SJSA1 (cell line): ENCODE results near the gene CEACAM6. TPM values are rescaled to one million over a fixed set of nuclear protein-coding genes. Genes with fewer than 3 reads are reported as not detected.

ENCODE experiments used
- DNase-seq, 2 experiments: peaks; one replicate each; pipeline ENCODE4 v3.0.0-alpha.2; 2015 to 2020; ENCODE audit warnings: low spot score in 2 of 2, low read depth in 1 of 2
- H3K27ac ChIP-seq: fragments of 250-450 bp; sonication (Bioruptor Pico); 2 replicates; pipeline ENCODE4 v1.5.1; 2020; ENCODE audit warnings: mild to moderate bottlenecking, moderate library complexity
- H3K27me3 ChIP-seq: fragments of 250-450 bp; sonication (Bioruptor Pico); replicated peaks from 2 replicates; pipeline ENCODE4 v1.5.1; 2020; ENCODE audit warnings: mild to moderate bottlenecking, moderate library complexity
- H3K36me3 ChIP-seq: fragments of 250-450 bp; sonication (Bioruptor Pico); 2 replicates; pipeline ENCODE4 v1.5.1; 2020; ENCODE audit warnings: mild to moderate bottlenecking
- H3K4me1 ChIP-seq: fragments of 250-450 bp; sonication (Bioruptor Pico); replicated peaks from 2 replicates; pipeline ENCODE4 v1.6.1; 2021; ENCODE audit warnings: mild to moderate bottlenecking
- H3K4me3 ChIP-seq: fragments of 250-450 bp; sonication (Bioruptor Pico); 2 replicates; pipeline ENCODE4 v1.5.1; 2020; ENCODE audit warnings: mild to moderate bottlenecking
- H3K9me3 ChIP-seq: fragments of 250-450 bp; sonication (Bioruptor Pico); replicated peaks from 2 replicates; pipeline ENCODE4 v1.5.1; 2020; ENCODE audit warnings: mild to moderate bottlenecking
- total RNA-seq: library from RNA; depleted of rRNA; stranded (reverse); fragments of >200 nt; shearing (Covaris generic); gene quantifications from 2 replicates; pipeline ENCODE4 v1.2.3, GENCODE V29; 2014

The CEACAM6 gene
- total RNA-seq, 1 experiment from 2014 or later, result not detected

DNA sequence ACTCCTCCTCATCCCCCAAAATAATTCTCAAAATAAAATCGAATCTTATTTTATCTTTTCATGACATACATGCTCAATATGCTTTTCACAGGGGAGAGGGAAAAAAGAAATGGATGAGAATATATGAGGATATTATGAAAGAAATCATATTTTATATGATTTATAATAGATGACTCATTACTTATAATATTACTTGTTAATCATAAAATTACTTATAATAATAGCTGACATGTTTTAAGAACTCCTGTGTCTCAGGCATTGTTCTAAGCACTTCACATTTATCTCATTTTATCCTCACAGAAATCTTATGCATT, 38.0 kb downstream of the CEACAM6 start:
- H3K4me1 ChIP-seq, result no peaks in the 10 kb centered on the region
- peaks cover 27% of the 10 kb centered on the region; the same call in 1 of the 2 replicates for H3K27me3 ChIP-seq
- no peak overlapping the region for H3K27ac ChIP-seq
- DNase-seq, result no peak
- H3K4me3 ChIP-seq, result no peak overlapping the region
- no peaks in the 10 kb centered on the region for H3K9me3 ChIP-seq
- no peaks in the 10 kb centered on the region for H3K36me3 ChIP-seq

GRCh38 chr19:41795031-41795461, 39.7 kb downstream of the CEACAM6 start:
- Histone ChIP-seq H3K36me3 (no peaks in the 10 kb centered on the region), H3K4me1 (no peaks in the 10 kb centered on the region), H3K4me3 (no peak overlapping the region), H3K27me3 (peaks cover 22% of the 10 kb centered on the region; the same call in 1 of the 2 replicates), H3K9me3 (no peaks in the 10 kb centered on the region), H3K27ac (no peak overlapping the region)
- DNase-seq, result peak; percentile 10 to 55

DNA sequence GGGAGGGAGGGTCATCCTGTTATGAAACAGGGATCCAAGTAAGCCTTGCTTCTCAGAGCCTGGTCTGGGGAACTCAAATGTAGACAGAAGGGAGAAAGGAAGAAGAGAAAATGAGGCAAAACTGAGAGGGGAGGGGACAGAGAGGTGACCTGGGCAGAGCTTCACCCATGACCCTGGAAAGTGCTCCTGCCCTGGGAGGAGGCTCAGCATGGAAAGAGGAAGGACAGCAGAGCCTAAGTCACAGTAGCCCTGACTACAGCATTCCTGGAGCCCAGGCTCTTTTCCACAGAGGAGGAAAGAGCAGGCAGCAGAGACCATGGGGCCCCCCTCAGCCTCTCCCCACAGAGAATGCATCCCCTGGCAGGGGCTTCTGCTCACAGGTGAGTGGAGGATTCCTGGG, 41.0 kb downstream of the CEACAM6 start, which contains the start of gene CEACAM3:
Gene CEACAM3, plus strand, starts transcription at position 226 of the 400 bp plus-strand sequence. Its CDS starts 91 bp downstream, at position 317.
- no peak within 1 kb of the TSS for H3K4me3 ChIP-seq
- H3K9me3 ChIP-seq, result no peaks in the 10 kb centered on the region
- H3K27me3 ChIP-seq, result peaks cover 18% of the 10 kb centered on the region; the same call in 1 of the 2 replicates
- no peaks in the 10 kb centered on the region for H3K36me3 ChIP-seq
- no peak within 1 kb of the TSS for H3K27ac ChIP-seq
- H3K4me1 ChIP-seq, result no peaks in the 10 kb centered on the region
- DNase-seq, result no peak

DNA sequence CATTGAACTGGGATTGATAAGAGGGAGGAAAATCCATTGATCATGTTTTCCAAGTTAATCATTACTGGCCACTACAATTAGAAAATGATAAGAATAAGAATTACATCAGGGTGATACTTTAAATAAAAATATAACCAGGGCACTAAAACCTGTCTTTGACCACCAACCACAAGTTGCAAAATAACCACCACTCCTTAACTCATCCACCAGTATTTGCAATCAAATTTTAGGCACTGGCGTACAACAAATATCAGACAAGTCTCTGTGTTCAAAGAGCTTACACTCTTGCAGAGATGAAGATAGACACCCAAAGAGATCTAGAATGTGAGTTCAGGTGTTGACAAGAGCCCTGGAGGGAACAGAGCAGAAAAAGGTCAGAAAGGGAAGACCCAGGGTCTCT, 41.6 kb downstream of the CEACAM6 start:
- H3K27ac ChIP-seq, result no peak overlapping the region
- peaks cover 18% of the 10 kb centered on the region; the same call in 1 of the 2 replicates for H3K27me3 ChIP-seq
- DNase-seq, result no peak
- H3K4me1 ChIP-seq, result no peaks in the 10 kb centered on the region
- no peak overlapping the region for H3K4me3 ChIP-seq
- no peaks in the 10 kb centered on the region for H3K9me3 ChIP-seq
- H3K36me3 ChIP-seq, result no peaks in the 10 kb centered on the region

- H3K4me1 ChIP-seq, result no peaks in the 10 kb centered on the region
- no peak for DNase-seq
- no peak overlapping the region for H3K27ac ChIP-seq
- H3K27me3 ChIP-seq, result 0 out of 2 replicates have a peak, but pooled peaks cover 14% of the 10 kb centered on the region
- no peak overlapping the region for H3K4me3 ChIP-seq
- H3K9me3 ChIP-seq, result no peaks in the 10 kb centered on the region
- H3K36me3 ChIP-seq, result no peaks in the 10 kb centered on the region
Measured at GRCh38 chr19:41799444-41800000, 44.2 kb downstream of the CEACAM6 start.

DNA sequence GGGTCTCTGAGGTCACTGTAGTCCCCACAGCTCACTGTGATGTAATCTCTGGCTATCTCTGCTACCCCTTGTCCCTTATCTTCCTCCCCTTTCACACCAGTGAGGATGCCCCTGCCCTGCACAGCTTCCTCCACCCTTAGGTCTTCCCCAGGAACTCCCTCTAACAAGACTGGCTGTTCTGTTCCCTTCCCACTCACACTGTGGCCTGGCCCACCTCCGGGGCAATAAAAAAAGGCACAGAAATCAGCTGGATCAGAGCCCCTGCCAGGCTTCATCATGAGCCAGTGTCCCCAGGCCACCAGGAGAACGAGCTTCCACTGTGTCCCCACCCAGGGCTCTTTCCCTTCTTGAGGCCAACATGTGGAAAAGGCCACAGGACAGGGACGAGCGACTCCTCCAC, 45.7 kb downstream of the CEACAM6 start:
- Histone ChIP-seq H3K4me3 (no peak overlapping the region), H3K4me1 (no peaks in the 10 kb centered on the region), H3K36me3 (no peaks in the 10 kb centered on the region), H3K27me3 (peaks cover 25% of the 10 kb centered on the region), H3K9me3 (no peaks in the 10 kb centered on the region), H3K27ac (no peak overlapping the region)
- DNase-seq, result no peak

GRCh38 chr19:41801792-41802211, 46.5 kb downstream of the CEACAM6 start:
- no peak overlapping the region for H3K27ac ChIP-seq
- H3K4me3 ChIP-seq, result no peak overlapping the region
- no peaks in the 10 kb centered on the region for H3K4me1 ChIP-seq
- H3K9me3 ChIP-seq, result no peaks in the 10 kb centered on the region
- peaks cover 30% of the 10 kb centered on the region for H3K27me3 ChIP-seq
- H3K36me3 ChIP-seq, result no peaks in the 10 kb centered on the region
- DNase-seq, result no peak

- H3K4me1 ChIP-seq, result no peaks in the 10 kb centered on the region
- no peak for DNase-seq
Measured at GRCh38 chr19:41802770-41803169, 47.4 kb downstream of the CEACAM6 start.

GRCh38 chr19:41804336-41804735, 49.0 kb downstream of the CEACAM6 start:
- no peak for DNase-seq
- Histone ChIP-seq H3K36me3 (no peaks in the 10 kb centered on the region), H3K27ac (no peak overlapping the region), H3K9me3 (no peaks in the 10 kb centered on the region), H3K4me3 (no peak overlapping the region), H3K4me1 (no peaks in the 10 kb centered on the region), H3K27me3 (peaks cover 31% of the 10 kb centered on the region)

More at GRCh38 chr19:41802770-41803169, 47.4 kb downstream of the CEACAM6 start:
- Histone ChIP-seq H3K9me3 (no peaks in the 10 kb centered on the region), H3K27me3 (peaks cover 31% of the 10 kb centered on the region), H3K4me3 (no peak overlapping the region), H3K27ac (no peak overlapping the region), H3K36me3 (no peaks in the 10 kb centered on the region)

DNA sequence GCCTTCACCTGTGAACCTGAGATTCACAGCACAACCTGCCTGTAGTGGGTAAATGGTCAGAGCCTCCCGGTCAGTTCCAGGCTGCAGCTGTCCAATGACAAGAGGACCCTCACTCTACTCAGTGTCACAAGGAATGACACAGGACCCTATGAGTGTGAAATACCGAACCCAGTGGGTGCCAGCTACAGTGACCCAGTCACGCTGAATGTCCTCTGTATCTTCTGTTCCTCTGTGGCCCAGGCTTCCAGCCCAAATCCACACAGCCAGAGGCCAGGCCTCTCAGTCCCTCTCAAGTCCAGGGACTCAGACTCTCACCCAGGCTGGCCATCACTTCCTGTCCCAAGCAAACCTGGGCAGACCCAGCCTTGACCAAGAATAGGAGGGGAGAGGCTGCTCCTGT, 51.8 kb downstream of the CEACAM6 start:
- no peaks in the 10 kb centered on the region for H3K4me1 ChIP-seq
- peaks cover 23% of the 10 kb centered on the region for H3K27me3 ChIP-seq
- no peaks in the 10 kb centered on the region for H3K36me3 ChIP-seq
- no peak for DNase-seq
- H3K9me3 ChIP-seq, result no peaks in the 10 kb centered on the region
- H3K4me3 ChIP-seq, result no peak overlapping the region
- H3K27ac ChIP-seq, result no peak overlapping the region

DNA sequence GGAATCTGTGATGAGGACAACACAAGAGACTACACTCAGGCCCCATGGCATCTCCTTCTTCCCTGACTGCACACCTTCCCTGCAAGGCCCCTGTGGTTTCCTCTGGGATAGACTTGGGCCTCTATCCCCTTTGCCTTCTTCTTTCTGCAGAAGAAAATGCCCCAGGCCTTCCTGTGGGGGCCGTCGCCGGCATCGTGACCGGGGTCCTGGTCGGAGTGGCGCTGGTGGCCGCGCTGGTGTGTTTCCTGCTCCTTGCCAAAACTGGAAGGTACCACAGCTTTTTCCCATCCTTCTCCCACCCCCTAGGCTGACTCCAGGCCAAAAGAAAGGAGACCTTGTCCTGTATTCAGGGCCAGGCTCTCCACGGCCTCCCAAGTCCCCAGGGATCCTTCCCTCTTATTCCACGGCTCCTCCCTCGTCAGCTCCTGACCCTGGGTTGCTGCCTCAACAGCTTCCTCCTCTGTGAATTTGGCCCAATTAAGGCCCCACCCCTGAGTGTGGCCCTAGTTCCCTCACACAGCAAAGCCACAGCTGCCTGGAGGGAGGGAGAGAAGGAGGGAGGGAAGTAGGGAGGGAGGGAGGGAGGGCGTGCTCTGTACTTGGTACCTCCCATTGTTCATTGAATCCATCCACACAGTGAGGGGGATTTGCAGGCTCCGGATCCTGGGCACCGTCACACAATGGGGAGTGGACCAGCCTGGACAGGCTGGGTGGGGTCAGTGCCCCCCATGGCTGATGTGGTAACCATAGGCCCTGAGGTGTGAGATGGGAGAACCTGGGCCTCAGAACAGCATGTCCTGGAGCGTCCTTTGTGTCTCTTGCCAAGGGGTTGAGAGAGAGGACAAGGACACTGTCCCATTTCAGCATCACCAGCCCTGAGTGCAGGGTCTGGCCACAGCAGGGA, 53.6 kb downstream of the CEACAM6 start:
- H3K36me3 ChIP-seq, result no peaks in the 10 kb centered on the region
- no peak for DNase-seq
- H3K27me3 ChIP-seq, result peaks cover 23% of the 10 kb centered on the region

DNA sequence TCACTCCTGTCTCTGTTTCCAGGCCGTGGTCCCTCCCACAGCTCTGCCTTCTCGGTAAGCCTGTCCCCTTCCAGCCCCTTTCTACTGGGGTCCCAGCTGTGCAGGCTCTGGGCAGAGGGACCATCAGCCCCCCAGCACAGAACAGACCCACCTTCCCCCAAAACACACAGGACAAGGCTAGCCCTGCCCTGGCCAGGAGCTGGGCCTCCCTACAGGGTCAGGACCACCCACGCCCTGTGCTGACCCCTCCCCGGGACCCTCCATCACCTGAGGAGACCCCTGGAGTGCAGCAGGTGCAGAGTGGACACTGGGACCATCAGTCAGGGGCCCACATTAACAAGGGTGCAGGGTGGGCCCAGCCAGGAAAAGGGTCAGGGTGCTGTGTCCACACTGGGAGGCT, 55.0 kb downstream of the CEACAM6 start:
- DNase-seq, result no peak
- Histone ChIP-seq H3K9me3 (no peaks in the 10 kb centered on the region), H3K36me3 (no peaks in the 10 kb centered on the region), H3K27me3 (peaks cover 13% of the 10 kb centered on the region), H3K4me3 (no peak overlapping the region), H3K4me1 (no peaks in the 10 kb centered on the region), H3K27ac (no peak overlapping the region)

More for the DNA sequence above, 53.6 kb downstream of the CEACAM6 start:
- Histone ChIP-seq H3K4me3 (no peak overlapping the region), H3K9me3 (no peaks in the 10 kb centered on the region), H3K27ac (no peak overlapping the region), H3K4me1 (no peaks in the 10 kb centered on the region)

- Histone ChIP-seq H3K27ac (no peak overlapping the region), H3K36me3 (no peaks in the 10 kb centered on the region), H3K4me1 (no peaks in the 10 kb centered on the region), H3K4me3 (no peak overlapping the region), H3K9me3 (no peaks in the 10 kb centered on the region), H3K27me3 (peaks cover 7% of the 10 kb centered on the region)
- DNase-seq, result no peak
Measured at GRCh38 chr19:41811036-41811435, 55.7 kb downstream of the CEACAM6 start.

DNA sequence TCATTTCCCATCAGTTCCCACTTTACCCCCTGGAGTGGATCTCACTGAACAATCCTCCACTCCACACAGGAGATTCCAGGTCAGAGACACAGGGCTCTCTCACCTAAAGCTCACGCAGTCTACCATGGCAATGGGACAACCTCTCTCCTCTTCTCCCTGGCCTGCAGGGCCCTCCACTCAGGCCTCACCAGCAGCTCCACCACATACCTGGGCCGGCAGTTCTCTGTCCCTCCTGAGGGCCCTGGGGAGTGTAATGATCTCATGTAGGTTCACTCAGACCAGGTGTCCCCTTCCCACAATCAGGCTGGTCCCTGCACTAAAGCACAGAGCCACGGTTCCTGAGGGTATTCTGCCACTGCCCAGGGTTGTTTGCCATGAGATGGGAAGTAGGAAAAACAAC, 56.7 kb downstream of the CEACAM6 start:
- H3K27ac ChIP-seq, result no peak overlapping the region
- no peaks in the 10 kb centered on the region for H3K4me1 ChIP-seq
- no peaks in the 10 kb centered on the region for H3K9me3 ChIP-seq
- DNase-seq, result no peak
- H3K27me3 ChIP-seq, result no peaks in the 10 kb centered on the region; the same call in none of the 2 replicates
- H3K36me3 ChIP-seq, result no peaks in the 10 kb centered on the region
- H3K4me3 ChIP-seq, result no peak overlapping the region
